Effector memory CD4-positive, alpha-beta T cell (primary cell): Measurements from ENCODE around the gene EIF4G3.

ENCODE experiments used
- DNase-seq, 3 donors: peaks; one replicate each; pipeline ENCODE4 v3.0.0-alpha.2; 2020
- H3K27ac ChIP-seq: 2 replicates; pipeline ENCODE4 v1.7.0; 2013; ENCODE audit warnings: mild to moderate bottlenecking, low read length, moderate library complexity; ENCODE audit not compliant: insufficient read depth, poor library complexity, severe bottlenecking
- H3K27me3 ChIP-seq: replicated peaks from 2 replicates; pipeline ENCODE4 v1.7.0; 2013; ENCODE audit warnings: mild to moderate bottlenecking, low read length; ENCODE audit not compliant: insufficient read depth, control insufficient read depth, poor library complexity, severe bottlenecking
- H3K36me3 ChIP-seq: 2 replicates; pipeline ENCODE4 v1.7.0; 2013; ENCODE audit warnings: mild to moderate bottlenecking, low read length, moderate library complexity; ENCODE audit not compliant: control insufficient read depth, insufficient read depth
- H3K4me1 ChIP-seq: 2 replicates; pipeline ENCODE4 v1.7.0; 2013; ENCODE audit warnings: low read length, mild to moderate bottlenecking; ENCODE audit not compliant: control insufficient read depth, insufficient read depth, poor library complexity, severe bottlenecking
- H3K4me3 ChIP-seq: 2 replicates; pipeline ENCODE4 v1.7.0; 2013; ENCODE audit warnings: low read length, low read depth, mild to moderate bottlenecking; ENCODE audit not compliant: insufficient read depth, poor library complexity, severe bottlenecking
- H3K9me3 ChIP-seq: 2 replicates; pipeline ENCODE4 v1.7.0; 2013; ENCODE audit warnings: mild to moderate bottlenecking, low read length, moderate library complexity; ENCODE audit not compliant: control insufficient read depth

Gene EIF4G3

DNA sequence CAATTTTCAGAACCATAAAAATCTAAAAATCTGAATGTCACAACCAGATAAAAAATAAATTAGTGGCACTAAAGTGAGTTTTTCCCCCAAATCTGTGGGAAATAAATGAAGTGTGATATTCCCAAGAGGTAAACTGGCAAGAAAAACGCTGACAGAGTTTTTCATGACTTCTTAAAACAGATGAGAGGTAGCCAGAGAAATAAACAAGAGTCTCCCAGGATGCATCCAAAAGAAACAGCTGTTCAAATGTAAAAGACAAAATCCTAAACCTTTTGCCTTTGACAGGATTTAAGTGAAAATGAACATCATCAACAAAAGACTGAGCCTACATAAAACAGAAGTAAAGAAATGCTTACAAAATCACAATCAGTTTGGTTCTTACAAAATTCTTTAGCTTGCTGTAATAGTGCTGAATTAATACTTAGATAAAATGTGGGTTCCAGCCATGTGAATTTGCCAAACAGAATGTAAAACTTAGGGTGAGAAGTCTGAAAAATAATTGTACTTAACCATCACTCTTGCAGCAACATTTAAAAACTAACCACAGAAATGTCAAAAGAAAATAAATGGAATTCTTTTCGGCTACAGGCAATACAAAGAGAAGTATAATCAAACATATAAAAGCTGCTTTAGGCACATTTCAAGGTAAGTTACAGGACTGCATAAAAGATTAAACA is 133.6 kb downstream of the EIF4G3 start:
- Histone ChIP-seq H3K36me3 (no peaks in the 10 kb centered on the region), H3K27ac (no peak overlapping the region), H3K4me1 (no peaks in the 10 kb centered on the region), H3K4me3 (no peak overlapping the region), H3K27me3 (no peaks in the 10 kb centered on the region), H3K9me3 (no peaks in the 10 kb centered on the region)
- no peak for DNase-seq

DNA sequence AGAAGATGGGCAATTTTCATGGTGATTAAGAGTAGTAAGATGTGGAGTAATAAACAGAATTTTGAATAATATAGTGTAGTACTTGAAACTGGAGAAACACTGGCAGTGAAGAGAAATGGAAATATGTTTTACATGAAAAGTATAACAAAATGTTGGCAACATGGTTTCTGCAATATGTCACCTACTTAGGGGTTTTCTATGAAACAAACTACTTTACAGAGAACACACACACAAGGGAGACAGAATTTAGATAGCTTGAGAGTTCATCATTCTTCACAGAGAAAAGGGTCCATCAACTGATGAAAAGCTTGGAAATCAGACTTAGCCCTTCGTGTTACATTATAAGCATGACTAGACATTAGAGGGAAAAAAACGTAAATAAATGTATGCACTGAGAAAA is 135.2 kb downstream of the EIF4G3 start:
- DNase-seq = no peak
- no peaks in the 10 kb centered on the region for H3K36me3 ChIP-seq
- H3K27me3 ChIP-seq = no peaks in the 10 kb centered on the region
- no peaks in the 10 kb centered on the region for H3K9me3 ChIP-seq
- H3K4me1 ChIP-seq = no peaks in the 10 kb centered on the region
- no peak overlapping the region for H3K4me3 ChIP-seq
- H3K27ac ChIP-seq = no peak overlapping the region

DNA sequence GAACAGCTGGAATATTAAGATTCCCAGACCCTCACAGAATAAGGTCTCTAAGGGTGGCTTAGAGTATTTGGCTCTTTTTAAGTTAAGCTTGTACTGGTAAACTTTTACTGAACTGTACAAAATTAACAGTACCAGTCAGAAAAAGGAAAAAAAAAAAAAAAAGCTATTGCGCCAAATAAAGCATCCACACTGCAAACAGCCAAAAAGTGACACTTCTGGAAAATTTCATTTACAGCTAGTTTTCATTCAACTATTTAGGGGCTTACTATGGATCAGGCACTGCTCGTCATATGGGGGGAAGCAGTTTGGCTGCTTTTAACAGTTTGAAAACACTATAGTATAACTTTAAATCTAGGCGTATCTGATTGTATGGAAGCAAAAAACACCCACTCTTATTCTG is 139.6 kb downstream of the EIF4G3 start:
- H3K27me3 ChIP-seq = no peaks in the 10 kb centered on the region
- H3K9me3 ChIP-seq = no peaks in the 10 kb centered on the region
- H3K27ac ChIP-seq = no peak overlapping the region
- no peak overlapping the region for H3K4me3 ChIP-seq
- no peak for DNase-seq
- no peaks in the 10 kb centered on the region for H3K36me3 ChIP-seq
- no peaks in the 10 kb centered on the region for H3K4me1 ChIP-seq

DNA sequence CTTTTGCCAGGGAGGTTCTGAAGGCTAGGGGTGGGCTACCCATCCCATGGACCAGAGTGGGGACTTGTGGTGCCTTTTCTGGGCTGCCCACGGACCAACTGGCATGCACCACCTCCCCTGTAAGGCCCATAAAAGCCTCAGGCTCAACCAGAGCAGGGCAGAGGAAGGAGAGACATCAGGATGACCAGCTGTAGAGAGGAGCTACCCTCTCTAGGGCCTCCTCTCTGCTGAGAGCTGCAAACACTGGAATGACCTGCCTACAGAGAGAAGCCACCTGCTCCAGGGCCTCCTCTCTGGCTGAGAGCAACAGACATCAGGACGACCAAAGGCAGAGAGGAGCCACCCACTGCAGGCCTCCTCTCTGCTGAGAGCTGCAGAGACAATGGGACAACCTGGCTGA is 140.9 kb downstream of the EIF4G3 start:
- no peaks in the 10 kb centered on the region for H3K4me1 ChIP-seq
- no peaks in the 10 kb centered on the region for H3K36me3 ChIP-seq
- H3K9me3 ChIP-seq = no peaks in the 10 kb centered on the region
- no peak overlapping the region for H3K4me3 ChIP-seq
- H3K27ac ChIP-seq = no peak overlapping the region
- DNase-seq = no peak
- no peaks in the 10 kb centered on the region for H3K27me3 ChIP-seq

DNA sequence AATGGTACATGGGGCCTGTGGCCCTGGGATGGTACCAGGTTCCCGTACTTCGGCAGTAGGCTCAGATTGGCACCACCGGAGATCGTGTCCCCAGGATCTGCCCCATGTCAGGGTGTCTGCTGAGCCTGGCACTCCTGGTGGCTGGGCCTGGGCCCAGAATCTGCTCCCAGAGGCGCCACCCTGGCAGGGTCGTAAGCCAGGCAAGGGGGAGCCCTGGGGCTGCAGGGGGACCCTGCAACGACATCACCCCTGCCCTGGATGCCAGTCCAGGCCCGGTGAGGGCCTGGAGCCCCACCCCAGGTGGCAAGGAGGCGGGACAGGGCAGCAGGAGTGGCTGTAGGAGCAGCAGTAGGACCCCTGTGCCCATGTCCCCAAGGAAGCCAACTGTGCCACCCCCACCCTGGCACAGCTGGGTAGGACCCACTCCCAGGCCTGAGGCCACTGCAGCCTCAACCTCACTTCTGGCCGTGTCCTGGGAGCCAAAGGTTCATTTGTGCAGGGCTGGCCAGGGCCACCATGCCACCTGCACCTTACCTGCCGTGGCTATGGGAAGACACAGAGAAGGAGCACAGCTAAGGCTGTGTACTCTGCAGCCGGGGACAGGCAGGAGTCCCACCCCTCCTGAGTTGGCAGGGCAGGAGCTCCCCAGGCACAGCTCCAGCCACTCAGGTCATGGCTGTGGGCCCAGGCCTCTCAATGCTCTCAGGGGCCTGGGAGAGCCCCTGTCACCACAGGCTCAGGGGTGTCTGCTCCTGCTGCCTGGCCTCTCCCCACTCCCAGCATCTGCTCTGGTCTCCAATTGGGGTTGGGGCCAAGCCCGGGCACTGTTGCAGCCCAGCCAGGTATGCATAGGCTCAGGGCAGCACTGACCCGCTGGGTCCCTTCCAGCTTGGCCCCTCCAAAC is 141.7 kb downstream of the EIF4G3 start:
- Histone ChIP-seq H3K4me1 (no peaks in the 10 kb centered on the region), H3K4me3 (no peak overlapping the region), H3K36me3 (no peaks in the 10 kb centered on the region), H3K27me3 (no peaks in the 10 kb centered on the region), H3K27ac (no peak overlapping the region), H3K9me3 (no peaks in the 10 kb centered on the region)
- DNase-seq = no peak

- H3K36me3 ChIP-seq = no peaks in the 10 kb centered on the region
- no peaks in the 10 kb centered on the region for H3K4me1 ChIP-seq
- no peaks in the 10 kb centered on the region for H3K27me3 ChIP-seq
- no peaks in the 10 kb centered on the region for H3K9me3 ChIP-seq
- DNase-seq = no peak
- H3K4me3 ChIP-seq = no peak overlapping the region
- no peak overlapping the region for H3K27ac ChIP-seq
Measured at GRCh38 chr1:21032741-21033140, 144.0 kb downstream of the EIF4G3 start.

- Histone ChIP-seq H3K27ac (no peak overlapping the region), H3K27me3 (no peaks in the 10 kb centered on the region), H3K4me3 (no peak overlapping the region), H3K4me1 (no peaks in the 10 kb centered on the region), H3K36me3 (no peaks in the 10 kb centered on the region), H3K9me3 (no peaks in the 10 kb centered on the region)
- no peak for DNase-seq
Measured at GRCh38 chr1:21030181-21030580, 146.5 kb downstream of the EIF4G3 start.

GRCh38 chr1:21028520-21029145 is 148.1 kb downstream of the EIF4G3 start:
- DNase-seq = no peak
- Histone ChIP-seq H3K9me3 (no peaks in the 10 kb centered on the region), H3K36me3 (no peaks in the 10 kb centered on the region), H3K27ac (no peak overlapping the region), H3K4me3 (no peak overlapping the region), H3K27me3 (no peaks in the 10 kb centered on the region), H3K4me1 (no peaks in the 10 kb centered on the region)

DNA sequence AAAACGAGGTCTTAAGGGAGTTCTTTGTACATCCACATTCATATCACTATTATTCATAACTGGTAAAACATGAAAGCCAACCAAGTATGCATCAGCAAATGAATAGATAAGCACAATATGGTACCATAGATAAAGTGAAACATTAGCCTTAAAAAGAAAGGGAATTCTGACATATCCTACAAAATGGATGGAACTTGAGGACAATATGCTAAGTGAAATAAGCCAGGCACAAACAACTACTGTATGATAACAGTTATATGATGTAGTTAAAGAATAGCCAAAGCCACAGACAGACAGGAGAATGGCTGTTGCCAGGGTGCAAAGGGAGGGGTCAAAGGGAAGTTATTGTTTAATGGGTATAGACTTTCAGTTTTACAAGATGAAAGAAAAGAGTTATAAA is 148.9 kb downstream of the EIF4G3 start:
- no peaks in the 10 kb centered on the region for H3K4me1 ChIP-seq
- H3K36me3 ChIP-seq = no peaks in the 10 kb centered on the region
- no peak for DNase-seq
- no peak overlapping the region for H3K4me3 ChIP-seq
- H3K27me3 ChIP-seq = no peaks in the 10 kb centered on the region
- no peak overlapping the region for H3K27ac ChIP-seq
- no peaks in the 10 kb centered on the region for H3K9me3 ChIP-seq

GRCh38 chr1:21024918-21025317 is 151.8 kb downstream of the EIF4G3 start:
- H3K9me3 ChIP-seq = no peaks in the 10 kb centered on the region
- no peak overlapping the region for H3K27ac ChIP-seq
- no peak for DNase-seq
- H3K36me3 ChIP-seq = no peaks in the 10 kb centered on the region
- H3K4me1 ChIP-seq = peaks cover 3% of the 10 kb centered on the region
- H3K27me3 ChIP-seq = no peaks in the 10 kb centered on the region
- H3K4me3 ChIP-seq = no peak overlapping the region
